HuH-7.5 (cell line): ENCODE results near the gene SPRY1.

Source experiments
- DNase-seq: peaks from one replicate; pipeline ENCODE4 v3.0.0; 2011; ENCODE audit warnings: low spot score

Gene SPRY1

DNA sequence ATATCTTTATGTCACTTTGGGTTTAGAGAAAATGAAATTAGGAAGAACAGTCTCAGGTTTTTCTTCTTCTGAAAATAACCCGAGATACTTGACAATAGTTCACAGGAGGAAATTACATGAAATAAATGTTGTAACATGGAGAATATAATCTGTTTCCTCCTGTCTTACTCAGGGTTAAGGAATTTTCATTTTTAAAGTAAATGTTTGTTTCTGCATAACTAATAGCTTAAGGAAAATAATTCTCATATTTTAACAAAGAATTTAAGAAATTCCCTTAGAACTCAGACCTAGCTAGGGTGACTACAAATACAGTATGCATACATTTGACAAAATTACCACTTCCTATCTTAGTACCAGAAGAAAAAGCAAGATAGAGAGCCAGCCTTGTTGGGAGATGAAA lies 17.2 kb upstream of the SPRY1 start:
- no peak for DNase-seq

- DNase-seq, result no peak
These were observed 15.6 kb upstream of the SPRY1 start for GRCh38 chr4:123380728-123381716.

DNA sequence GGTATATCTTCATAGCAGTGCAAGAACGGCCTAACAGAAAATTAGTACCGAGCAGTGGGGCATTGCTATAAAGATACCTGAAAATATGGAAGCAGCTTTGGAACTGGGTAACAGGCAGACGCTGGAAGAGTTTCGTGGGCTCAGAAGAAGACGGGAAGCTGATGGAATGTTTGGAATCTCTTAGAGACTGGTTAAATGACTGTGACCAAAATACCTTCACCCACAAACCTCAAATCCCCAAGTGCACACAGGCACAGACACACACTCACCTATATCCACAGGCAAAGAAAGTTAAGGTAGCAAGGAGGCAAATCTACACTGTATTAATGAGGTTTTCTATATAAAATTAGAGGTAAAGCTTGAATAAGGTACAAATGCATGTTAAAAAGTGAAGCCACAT lies 14.6 kb upstream of the SPRY1 start:
- no peak for DNase-seq

GRCh38 chr4:123383566-123383965 lies 13.0 kb upstream of the SPRY1 start:
- DNase-seq, result no peak

DNA sequence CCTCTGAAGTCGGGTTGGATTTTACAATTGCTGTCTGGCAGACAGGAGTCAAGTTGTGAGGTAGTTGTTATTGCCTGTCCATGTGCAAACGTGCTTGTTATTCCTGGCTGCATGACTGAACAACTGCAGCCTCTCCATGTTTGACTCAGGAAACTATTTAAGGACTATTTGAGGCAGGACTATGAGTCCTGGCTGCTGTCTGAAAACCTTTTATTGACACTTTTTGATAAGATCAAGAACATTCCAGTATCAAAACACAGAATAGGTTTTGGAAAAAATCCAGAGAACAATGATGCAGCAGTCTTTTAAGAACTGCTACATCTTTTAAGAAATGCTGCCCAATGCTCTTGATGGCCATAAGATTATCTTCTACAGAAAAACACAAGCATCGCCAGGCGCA lies 10.0 kb upstream of the SPRY1 start:
- DNase-seq, result no peak

GRCh38 chr4:123390846-123391456 lies 5.6 kb upstream of the SPRY1 start:
- no peak for DNase-seq

GRCh38 chr4:123393721-123394120 lies 2.9 kb upstream of the SPRY1 start:
- no peak for DNase-seq

DNA sequence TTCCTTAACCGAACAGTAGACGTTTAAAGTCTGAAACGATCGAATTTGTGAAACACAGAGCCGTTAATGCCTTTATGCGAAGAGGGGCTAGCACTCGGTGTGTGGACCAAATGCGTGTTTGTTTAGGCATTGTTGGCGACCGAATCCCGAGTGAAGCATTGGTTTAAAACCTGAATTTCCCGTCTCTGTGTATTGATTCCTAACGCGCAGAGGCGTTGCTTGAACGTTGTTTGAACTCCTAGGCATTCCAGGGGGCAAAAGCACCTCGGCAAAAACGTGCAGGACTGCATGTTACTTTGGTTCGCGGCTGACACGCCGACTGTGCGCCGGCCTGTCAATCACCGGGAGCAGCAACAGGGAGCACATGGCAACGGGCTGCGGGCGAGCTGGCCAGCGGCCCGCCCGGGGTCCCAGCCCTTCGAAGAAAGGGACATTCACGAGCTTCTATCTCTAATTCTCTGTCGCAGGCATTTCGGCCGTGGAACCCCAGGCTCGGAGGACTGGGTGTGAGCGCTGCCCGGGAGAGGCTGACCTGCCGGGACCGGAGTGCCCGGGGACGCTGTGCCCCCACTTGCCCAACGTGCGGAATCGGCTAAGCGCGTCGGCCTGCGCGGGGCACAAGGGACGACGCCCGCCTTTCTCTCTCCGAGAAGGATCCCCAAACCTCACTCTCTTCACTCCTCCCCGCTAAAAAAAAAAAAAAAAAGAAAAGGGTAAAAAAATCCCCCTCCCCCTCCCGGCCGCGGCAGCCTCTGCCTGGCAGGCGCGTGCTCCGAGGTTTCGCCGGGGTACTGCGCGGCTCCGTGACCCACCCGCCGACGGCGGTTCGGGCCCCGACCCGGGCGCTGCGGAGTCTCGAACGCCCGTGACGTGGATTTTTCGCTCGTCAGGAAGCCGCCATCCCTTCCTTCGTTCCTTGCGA lies 810 bp downstream of the SPRY1 start:
- DNase-seq, result no peak

DNA sequence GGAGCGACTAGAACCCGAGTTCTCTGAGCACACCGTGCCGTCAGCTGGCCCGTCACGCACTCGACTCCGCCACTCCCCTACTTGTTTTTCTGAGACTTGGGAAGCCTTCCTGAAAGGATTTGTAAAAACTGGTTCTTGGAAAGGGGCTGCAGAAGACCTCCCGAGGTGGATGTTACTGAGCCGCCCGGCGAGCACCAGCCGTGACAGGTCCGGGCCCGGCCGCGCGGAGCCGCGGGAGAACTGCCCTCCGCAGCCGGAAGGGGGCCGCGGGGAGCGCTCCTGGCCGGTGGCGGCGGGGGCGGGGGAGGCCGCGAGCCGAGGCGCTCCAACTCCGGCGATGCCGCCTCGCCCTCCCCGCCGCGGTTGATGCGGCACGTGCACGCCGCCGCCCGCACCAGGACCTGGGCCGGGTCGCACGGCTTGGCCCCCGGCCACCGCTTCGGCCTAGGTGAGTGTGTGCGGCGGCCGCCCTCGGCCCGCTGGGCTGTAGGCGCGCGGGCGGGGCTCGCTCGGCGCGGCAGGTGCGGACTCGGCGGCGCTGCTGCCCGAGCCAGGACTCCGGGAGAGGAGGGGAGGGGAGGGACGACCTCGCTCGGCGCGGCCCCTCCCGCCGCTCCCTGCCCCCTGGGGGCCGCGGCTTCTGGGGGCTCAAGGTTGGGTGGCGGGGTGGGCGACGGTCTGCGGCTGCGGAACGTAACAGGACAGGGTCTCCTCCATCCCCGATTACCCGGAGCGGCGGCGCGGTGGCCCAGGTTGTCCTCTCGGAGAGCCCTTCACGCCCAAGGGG lies 1.7 kb downstream of the SPRY1 start:
- DNase-seq, result peak; percentile 19

DNA sequence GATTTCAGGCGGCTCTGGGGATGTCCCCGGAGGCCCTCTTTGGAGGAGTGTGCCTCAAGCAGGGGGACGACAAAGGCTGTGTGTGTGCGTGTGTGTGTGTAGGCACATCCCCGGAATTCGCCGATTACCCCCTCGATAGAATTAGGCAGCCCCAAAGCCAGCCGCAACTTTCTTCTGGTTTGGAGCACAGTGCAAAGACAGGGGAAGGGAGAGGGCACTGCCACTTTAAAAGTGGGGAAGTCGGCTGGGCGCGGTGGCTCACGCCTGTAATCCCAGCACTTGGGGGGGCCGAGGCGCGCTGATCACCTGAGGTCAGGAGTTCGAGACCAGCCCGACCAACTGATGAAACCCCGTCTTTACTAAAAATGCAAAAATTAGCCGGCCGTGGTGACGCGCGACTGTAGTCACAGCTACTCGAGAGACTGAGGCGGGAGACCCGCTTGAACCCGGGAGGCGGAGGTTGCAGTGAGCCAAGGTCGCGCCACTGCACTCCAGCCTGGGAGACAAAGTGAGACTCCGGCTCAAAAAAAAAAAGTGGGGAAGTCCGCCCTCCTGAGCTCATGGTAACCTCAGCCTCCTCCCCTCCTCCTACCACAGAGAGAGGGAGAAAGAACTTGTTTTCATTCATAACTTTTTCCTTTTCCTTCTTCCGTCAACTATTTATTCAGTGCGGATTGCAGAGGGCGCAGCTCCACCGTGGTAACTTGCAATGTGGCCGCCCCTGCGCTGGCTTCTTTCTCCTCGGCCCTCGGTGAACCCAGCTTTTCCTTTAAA lies 2.4 kb downstream of the SPRY1 start:
- DNase-seq, result no peak

GRCh38 chr4:123399627-123400358 lies 3.2 kb downstream of the SPRY1 start:
- no peak for DNase-seq

- DNase-seq, result no peak
These were observed 4.9 kb downstream of the SPRY1 start for GRCh38 chr4:123401271-123402120.

GRCh38 chr4:123402121-123402465 lies 5.5 kb downstream of the SPRY1 start:
- no peak for DNase-seq

GRCh38 chr4:123403080-123403604 lies 6.5 kb downstream of the SPRY1 start:
- DNase-seq, result no peak

DNA sequence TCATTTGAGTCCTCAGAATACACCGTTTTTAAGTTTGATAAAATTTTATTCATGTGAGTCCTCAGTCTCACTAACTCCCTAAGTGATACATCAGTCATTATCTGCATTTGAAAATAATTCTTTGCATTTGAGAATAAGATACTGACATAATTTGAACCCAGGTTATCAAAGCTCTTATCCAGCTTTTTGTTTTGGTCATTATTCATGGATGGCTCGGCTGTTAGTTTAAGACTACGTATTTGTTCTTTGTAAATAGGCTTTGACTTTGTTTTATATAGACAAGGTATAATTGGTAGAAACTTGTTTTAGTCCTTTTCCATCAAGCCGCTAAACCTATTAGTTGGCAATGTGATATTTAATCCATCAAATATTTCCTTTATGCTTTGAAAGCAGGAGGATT lies 7.9 kb downstream of the SPRY1 start:
- DNase-seq, result no peak

GRCh38 chr4:123405267-123405865 lies 8.8 kb downstream of the SPRY1 start:
- DNase-seq, result no peak

GRCh38 chr4:123406872-123407271 lies 10.3 kb downstream of the SPRY1 start:
- no peak for DNase-seq

- no peak for DNase-seq
These were observed 12.0 kb downstream of the SPRY1 start for GRCh38 chr4:123408471-123409084.
